Thyroid gland (tissue), 4 donors: ENCODE data around the gene ANTXR1. TPM values are rescaled to one million over a fixed set of nuclear protein-coding genes. Genes with fewer than 3 reads are reported as not detected.

Source experiments
- DNase-seq, 2 donors: peaks; one replicate each; pipeline ENCODE4 v3.0.0-alpha.2; 2019
- H3K27ac ChIP-seq, 3 donors: fragments of 200-600 bp; sonication (generic); 1 replicate in 2 of 3; 2 replicates in 1 of 3; pipeline ENCODE4 v1.5.1; 2016 to 2019; ENCODE audit warnings: mild to moderate bottlenecking in 1 of 3, moderate library complexity in 1 of 3
- H3K27me3 ChIP-seq: fragments of 200-600 bp; sonication (generic); one replicate; pipeline ENCODE4 v1.5.1; 2019
- H3K36me3 ChIP-seq, 2 donors: fragments of 200-600 bp; sonication (generic); one replicate each; pipeline ENCODE4 v1.5.1; 2016 to 2019
- H3K4me1 ChIP-seq, 2 donors: fragments of 200-600 bp; sonication (generic); one replicate each; pipeline ENCODE4 v1.5.1; 2017 to 2019
- H3K4me3 ChIP-seq, 3 donors: fragments of 200-600 bp; sonication (generic); replicated peaks in 1 of 3; 1 replicate in 2 of 3; 2 replicates in 1 of 3; pipeline ENCODE4 v1.5.1; 2016; ENCODE audit warnings: mild to moderate bottlenecking in 1 of 3
- H3K9me3 ChIP-seq: fragments of 200-600 bp; sonication (generic); one replicate; pipeline ENCODE4 v1.5.1; 2017
- CTCF ChIP-seq, 6 experiments: fragments of 200-600 bp in 3 of 6; fragments of 450-650 bp in 3 of 6; sonication (generic) in 3 of 6; IDR thresholded peaks; one replicate each; pipeline ENCODE4 v1.5.1; 2016 to 2019; ENCODE audit warnings: antibody characterized with exemption in 6 of 6, mild to moderate bottlenecking in 2 of 6, inconsistent platforms in 1 of 6, moderate library complexity in 1 of 6
- POLR2A ChIP-seq, 2 donors: fragments of 450-650 bp; IDR thresholded peaks; one replicate each; pipeline ENCODE4 v1.6.1; 2017; ENCODE audit warnings: antibody characterized with exemption in 2 of 2, mild to moderate bottlenecking in 2 of 2, moderate library complexity in 1 of 2
- WGBS, 2 donors: methylation state at CpG; one replicate each; pipeline ENCODE4 v1.1.5; 2017; 5-methylcytosine and 5-hydroxymethylcytosine counted together
- intact Hi-C: fragments of 100-400 bp; cut with DNase I; formaldehyde crosslinking; loops from one replicate; pipeline ENCODE4 v1.15.1; 2023
- total RNA-seq, 4 donors: library from RNA; depleted of rRNA; stranded (reverse); fragments of >200 nt; gene quantifications; one replicate each; pipeline ENCODE4 v1.2.3, GENCODE V29; 2016

The ANTXR1 gene
- total RNA-seq, 4 donors from 2014 or later = 56.4 to 103 (median 79.3) TPM

GRCh38 chr2:69167469-69167822 is 154.5 kb downstream of the ANTXR1 start:
- H3K4me3 ChIP-seq = no peak overlapping the region
- TF ChIP-seq POLR2A (IDR thresholded peaks at IDR 0.05) (no peak), CTCF (IDR thresholded peaks at IDR 0.05) (no peak)
- no peaks in the 10 kb centered on the region for H3K9me3 ChIP-seq
- H3K27me3 ChIP-seq = no peaks in the 10 kb centered on the region
- peak overlapping the region; percentile 26 to 70 (median 65) for H3K27ac ChIP-seq
- no peak for DNase-seq
- H3K36me3 ChIP-seq = no peaks in the 10 kb centered on the region
- intact Hi-C loops = loop anchor here (10.0 kb wide), 1 partner anchor 137 kb away; no protein-coding TSS in a partner anchor
- 61 to 81% methylated on average over 4 of the region's 4 CpGs for WGBS, 2 donors
- peaks cover 60 to 96% of the 10 kb centered on the region in 2 donors for H3K4me1 ChIP-seq

DNA sequence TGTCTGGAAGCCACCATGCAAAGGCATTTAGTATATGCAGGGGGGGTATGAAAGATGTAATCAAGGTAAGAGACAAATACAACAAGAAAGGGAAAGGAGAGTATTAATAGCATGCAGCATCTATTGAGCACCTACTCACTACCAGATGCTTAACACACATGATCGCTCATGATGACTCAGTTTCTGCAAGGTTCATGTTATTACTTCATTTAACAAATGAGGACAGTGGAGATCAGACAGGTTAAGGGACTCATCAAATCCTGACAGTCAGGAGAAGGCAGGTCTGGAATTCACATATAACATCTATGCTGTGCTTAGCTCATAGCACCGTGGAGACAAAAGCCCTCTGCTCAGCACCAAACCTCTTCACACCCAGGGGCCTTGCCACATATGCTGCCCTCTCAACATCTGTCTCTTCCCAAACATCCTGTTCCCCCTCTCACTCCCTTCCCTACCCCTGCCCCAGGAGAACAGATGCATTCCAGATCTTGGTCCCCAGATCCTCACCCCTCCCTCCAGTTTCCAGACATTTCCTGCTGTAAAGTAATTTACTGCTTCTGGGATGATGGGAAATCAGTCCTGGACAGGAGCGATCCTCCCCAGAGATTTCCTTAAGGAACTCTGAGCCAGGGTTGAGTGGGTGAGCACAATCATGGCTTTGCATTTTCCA is 155.3 kb downstream of the ANTXR1 start:
- Histone ChIP-seq H3K4me3 (no peak overlapping the region), H3K36me3 (no peaks in the 10 kb centered on the region), H3K27ac (peak overlapping the region; percentile 44 to 72 (median 65)), H3K9me3 (no peaks in the 10 kb centered on the region), H3K4me1 (peaks cover 61 to 94% of the 10 kb centered on the region in 2 donors), H3K27me3 (no peaks in the 10 kb centered on the region)
- 81 to 99% methylated on average over 3 of the region's 3 CpGs for WGBS, 2 donors
- no peak for DNase-seq
- TF ChIP-seq CTCF (IDR thresholded peaks at IDR 0.05) = no peak
- no peak for TF ChIP-seq POLR2A (IDR thresholded peaks at IDR 0.05)
- intact Hi-C loops = loop anchor here (10.0 kb wide), 1 partner anchor 137 kb away; no protein-coding TSS in a partner anchor

GRCh38 chr2:69168950-69169654 is 156.1 kb downstream of the ANTXR1 start:
- intact Hi-C loops = loop anchor here (10.0 kb wide), 1 partner anchor 136 kb away; no protein-coding TSS in a partner anchor
- Histone ChIP-seq H3K27ac (peak overlapping the region; percentile 44 to 72 (median 57)), H3K36me3 (no peaks in the 10 kb centered on the region), H3K9me3 (no peaks in the 10 kb centered on the region), H3K4me3 (no peak overlapping the region), H3K4me1 (peaks cover 60 to 94% of the 10 kb centered on the region in 2 donors), H3K27me3 (no peaks in the 10 kb centered on the region)
- 40 to 46% methylated on average over 6 of the region's 6 CpGs for WGBS, 2 donors
- DNase-seq = peak; percentile 78 to 83
- no peak for TF ChIP-seq CTCF (IDR thresholded peaks at IDR 0.05)
- TF ChIP-seq POLR2A (IDR thresholded peaks at IDR 0.05) = no peak

DNA sequence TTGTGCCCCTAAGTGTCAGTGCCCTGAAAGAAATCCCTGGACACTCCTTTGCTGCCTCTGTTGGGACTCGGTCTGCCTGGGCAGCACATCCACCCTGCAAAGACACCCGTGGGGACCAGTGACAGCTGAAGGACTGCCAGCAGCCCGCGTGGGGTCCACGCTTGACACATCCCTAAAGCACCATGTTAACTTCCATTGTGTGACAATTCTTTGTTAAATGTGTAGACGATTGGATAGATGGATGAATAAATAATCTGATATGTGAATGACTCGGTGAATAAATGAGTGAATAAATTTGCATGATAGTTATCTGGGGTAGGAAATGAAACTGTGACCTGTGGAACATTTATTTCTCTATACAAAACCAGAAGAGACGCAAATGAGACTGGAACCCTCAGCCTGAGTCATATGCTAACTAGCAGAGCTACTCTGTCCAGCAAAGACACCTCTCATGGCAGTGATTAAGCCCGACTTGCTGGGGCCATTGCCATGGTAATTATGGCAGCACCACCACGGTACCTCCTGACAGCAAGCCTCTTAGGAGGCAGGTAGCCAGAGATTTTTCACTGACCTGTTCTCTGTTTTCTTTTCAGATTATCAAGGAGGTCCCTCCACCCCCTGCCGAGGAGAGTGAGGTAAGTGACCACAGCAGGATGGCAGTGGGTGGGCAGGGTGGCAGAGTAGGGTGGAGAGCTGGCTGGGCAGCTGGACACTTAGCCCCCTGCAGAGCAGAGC is 156.8 kb downstream of the ANTXR1 start:
- DNase-seq = peak; percentile 81 to 91
- Histone ChIP-seq H3K27me3 (no peaks in the 10 kb centered on the region), H3K27ac (peak overlapping the region; percentile 31 to 72 (median 44)), H3K36me3 (no peaks in the 10 kb centered on the region), H3K4me3 (no peak overlapping the region), H3K9me3 (no peaks in the 10 kb centered on the region), H3K4me1 (peaks cover 63 to 91% of the 10 kb centered on the region in 2 donors)
- intact Hi-C loops = loop anchor here (10.0 kb wide), 1 partner anchor 135 kb away; no protein-coding TSS in a partner anchor
- TF ChIP-seq POLR2A (IDR thresholded peaks at IDR 0.05) (no peak), CTCF (IDR thresholded peaks at IDR 0.05) (no peak)
- WGBS, 2 donors = 71 to 76% methylated on average over 11 of the region's 11 CpGs
